ENCODE results near the gene EXOC3L2.

The EXOC3L2 gene

GRCh38 chr19:45206328-45206727 is 38.9 kb downstream of the EXOC3L2 start:
- TF ChIP-seq CTCF (IDR thresholded peaks at IDR 0.05; ENCODE audit: extremely low read depth, missing control alignments), result no peak
- DNase-seq (ENCODE audit: low spot score), result no peak

- no peak for TF ChIP-seq CTCF (IDR thresholded peaks at IDR 0.05; ENCODE audit: extremely low read depth, missing control alignments)
These were observed 39.4 kb downstream of the EXOC3L2 start for GRCh38 chr19:45205810-45206209.

GRCh38 chr19:45202637-45203036 is 42.6 kb downstream of the EXOC3L2 start:
- TF ChIP-seq CTCF (IDR thresholded peaks at IDR 0.05; ENCODE audit: extremely low read depth, missing control alignments), result no peak
- DNase-seq (ENCODE audit: low spot score), result no peak

More at GRCh38 chr19:45205810-45206209, 39.4 kb downstream of the EXOC3L2 start:
- DNase-seq (ENCODE audit: low spot score), result no peak

- DNase-seq (ENCODE audit: low spot score), result no peak
- no peak for TF ChIP-seq CTCF (IDR thresholded peaks at IDR 0.05; ENCODE audit: extremely low read depth, missing control alignments)
These were observed 44.6 kb downstream of the EXOC3L2 start for GRCh38 chr19:45200568-45200967.

GRCh38 chr19:45195764-45196163 is 49.4 kb downstream of the EXOC3L2 start:
- DNase-seq (ENCODE audit: low spot score), result no peak
- no peak for TF ChIP-seq CTCF (IDR thresholded peaks at IDR 0.05; ENCODE audit: extremely low read depth, missing control alignments)

GRCh38 chr19:45191375-45191774 is 53.8 kb downstream of the EXOC3L2 start:
- no peak for DNase-seq (ENCODE audit: low spot score)
- no peak for TF ChIP-seq CTCF (IDR thresholded peaks at IDR 0.05; ENCODE audit: extremely low read depth, missing control alignments)

- TF ChIP-seq CTCF (IDR thresholded peaks at IDR 0.05; ENCODE audit: extremely low read depth, missing control alignments), result no peak
- no peak for DNase-seq (ENCODE audit: low spot score)
These were observed 55.2 kb downstream of the EXOC3L2 start for GRCh38 chr19:45189971-45190370.
